Gastroesophageal sphincter (tissue), 4 donors: Measurements from ENCODE around the gene PLEKHD1. TPM values are rescaled to one million over a fixed set of nuclear protein-coding genes. Genes with fewer than 3 reads are reported as not detected.

Source experiments
- ATAC-seq: fragments of 150-250 bp; one replicate; pipeline ENCODE4 v1.9.1; 2016; ENCODE audit warnings: mild to moderate bottlenecking, moderate library complexity
- H3K27ac ChIP-seq, 4 donors: fragments of 200-600 bp; sonication (generic) in 3 of 4; 1 replicate in 3 of 4; 2 replicates in 1 of 4; pipeline ENCODE4 v1.5.1; 2016 to 2019
- H3K27me3 ChIP-seq: fragments of 200-600 bp; sonication (generic); one replicate; pipeline ENCODE4 v1.5.1; 2019
- H3K36me3 ChIP-seq, 2 donors: fragments of 200-600 bp; sonication (generic); one replicate each; pipeline ENCODE4 v1.5.1; 2019; ENCODE audit warnings: control low read depth in 1 of 2
- H3K4me1 ChIP-seq, 3 donors: fragments of 200-600 bp; sonication (generic); 1 replicate in 2 of 3; 2 replicates in 1 of 3; pipeline ENCODE4 v1.5.1; 2016 to 2019; ENCODE audit warnings: control low read depth in 2 of 3
- H3K4me3 ChIP-seq, 2 donors: fragments of 200-600 bp; sonication (generic); one replicate each; pipeline ENCODE4 v1.5.1; 2019; ENCODE audit warnings: mild to moderate bottlenecking in 1 of 2, moderate library complexity in 1 of 2
- H3K9me3 ChIP-seq, 3 donors: fragments of 200-600 bp; sonication (generic); one replicate each; pipeline ENCODE4 v1.5.1; 2017 to 2019; ENCODE audit warnings: control low read depth in 2 of 3
- EP300 ChIP-seq: sonication (generic); formaldehyde crosslinking; IDR thresholded peaks from one replicate; pipeline ENCODE4 v1.6.1; 2017; ENCODE audit warnings: antibody characterized with exemption, mild to moderate bottlenecking
- POLR2A ChIP-seq, 2 donors: fragments of 450-650 bp; IDR thresholded peaks; one replicate each; pipeline ENCODE4 v1.6.1; 2017; ENCODE audit warnings: antibody characterized with exemption in 2 of 2, mild to moderate bottlenecking in 2 of 2, moderate library complexity in 1 of 2
- POLR2AphosphoS5 ChIP-seq: sonication (generic); formaldehyde crosslinking; IDR thresholded peaks from one replicate; pipeline ENCODE4 v1.6.1; 2017; ENCODE audit warnings: antibody characterized with exemption
- WGBS, 2 donors: methylation state at CpG; one replicate each; pipeline ENCODE4 v1.1.5; 2018; ENCODE audit warnings: low coverage in 1 of 2; 5-methylcytosine and 5-hydroxymethylcytosine counted together
- total RNA-seq, 4 donors: library from RNA; depleted of rRNA; stranded (reverse); fragments of >200 nt; gene quantifications; one replicate each; pipeline ENCODE4 v1.1.0, GENCODE V29; 2016
- TF ChIP-seq, protein P1 (sequence below), 4 experiments: fragments of 200-600 bp in 2 of 4; fragments of 450-650 bp in 2 of 4; sonication (generic) in 1 of 4; IDR thresholded peaks; one replicate each; pipeline ENCODE4 v1.5.1; 2017 to 2019; ENCODE audit warnings: antibody characterized with exemption in 4 of 4, mild to moderate bottlenecking in 2 of 4, moderate library complexity in 2 of 4

Gene PLEKHD1
- total RNA-seq, 4 donors from 2014 or later, result 0.08 to 0.16 TPM; not detected in 2

- Histone ChIP-seq H3K36me3 (peaks cover 0 to 29% of the 10 kb centered on the region in 2 donors), H3K4me1 (peaks cover 0 to 2% (median 0%) of the 10 kb centered on the region in 3 donors), H3K4me3 (no peak overlapping the region), H3K9me3 (no peaks in the 10 kb centered on the region), H3K27me3 (no peaks in the 10 kb centered on the region), H3K27ac (no peak overlapping the region)
- ATAC-seq, result no peak
- TF ChIP-seq, protein P1, sequence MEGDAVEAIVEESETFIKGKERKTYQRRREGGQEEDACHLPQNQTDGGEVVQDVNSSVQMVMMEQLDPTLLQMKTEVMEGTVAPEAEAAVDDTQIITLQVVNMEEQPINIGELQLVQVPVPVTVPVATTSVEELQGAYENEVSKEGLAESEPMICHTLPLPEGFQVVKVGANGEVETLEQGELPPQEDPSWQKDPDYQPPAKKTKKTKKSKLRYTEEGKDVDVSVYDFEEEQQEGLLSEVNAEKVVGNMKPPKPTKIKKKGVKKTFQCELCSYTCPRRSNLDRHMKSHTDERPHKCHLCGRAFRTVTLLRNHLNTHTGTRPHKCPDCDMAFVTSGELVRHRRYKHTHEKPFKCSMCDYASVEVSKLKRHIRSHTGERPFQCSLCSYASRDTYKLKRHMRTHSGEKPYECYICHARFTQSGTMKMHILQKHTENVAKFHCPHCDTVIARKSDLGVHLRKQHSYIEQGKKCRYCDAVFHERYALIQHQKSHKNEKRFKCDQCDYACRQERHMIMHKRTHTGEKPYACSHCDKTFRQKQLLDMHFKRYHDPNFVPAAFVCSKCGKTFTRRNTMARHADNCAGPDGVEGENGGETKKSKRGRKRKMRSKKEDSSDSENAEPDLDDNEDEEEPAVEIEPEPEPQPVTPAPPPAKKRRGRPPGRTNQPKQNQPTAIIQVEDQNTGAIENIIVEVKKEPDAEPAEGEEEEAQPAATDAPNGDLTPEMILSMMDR (IDR thresholded peaks at IDR 0.05), result no peak
- TF ChIP-seq EP300 (no peak), POLR2A (IDR thresholded peaks at IDR 0.05) (no peak), POLR2AphosphoS5 (no peak)
- WGBS, 2 donors, result 72 to 89% methylated on average over 2 to 3 of the region's 6 CpGs
Measured at GRCh38 chr14:69464829-69465228, 19.7 kb upstream of the PLEKHD1 start.

- WGBS, 2 donors, result 52 to 58% methylated on average over 2 of the region's 2 CpGs
- Histone ChIP-seq H3K9me3 (no peaks in the 10 kb centered on the region), H3K36me3 (peaks cover 0 to 5% of the 10 kb centered on the region in 2 donors), H3K27me3 (no peaks in the 10 kb centered on the region), H3K4me3 (no peak overlapping the region), H3K27ac (no peak overlapping the region), H3K4me1 (no peaks in the 10 kb centered on the region)
- ATAC-seq, result no peak
- TF ChIP-seq POLR2A (IDR thresholded peaks at IDR 0.05) (no peak), POLR2AphosphoS5 (no peak), EP300 (no peak)
- TF ChIP-seq, protein P1 (IDR thresholded peaks at IDR 0.05), result no peak
Measured at GRCh38 chr14:69468949-69469348, 15.6 kb upstream of the PLEKHD1 start.

DNA sequence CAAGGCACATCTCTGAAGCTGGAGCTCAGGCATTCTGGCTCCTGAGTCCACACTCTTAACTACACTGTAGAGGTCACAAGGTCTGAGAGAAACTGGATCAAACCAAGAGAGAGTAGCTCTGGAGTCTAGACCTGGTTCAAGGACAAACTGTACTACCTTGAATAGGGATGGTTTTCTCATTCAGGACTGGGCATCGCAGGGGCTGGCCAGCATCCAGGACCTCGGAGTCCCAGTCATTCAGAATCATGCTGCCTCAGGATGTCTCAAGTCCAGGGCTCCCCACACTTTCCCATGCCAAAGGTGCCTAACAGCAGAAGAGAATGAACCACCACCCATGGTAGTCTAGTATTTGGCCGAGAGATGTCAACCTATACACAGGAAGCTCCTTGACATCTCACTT is 13.1 kb upstream of the PLEKHD1 start:
- Histone ChIP-seq H3K9me3 (no peaks in the 10 kb centered on the region), H3K36me3 (no peaks in the 10 kb centered on the region), H3K27ac (no peak overlapping the region), H3K27me3 (peaks cover 7% of the 10 kb centered on the region), H3K4me1 (no peaks in the 10 kb centered on the region), H3K4me3 (no peak overlapping the region)
- no peak for ATAC-seq
- 81 to 90% methylated on average over 3 of the region's 3 CpGs for WGBS, 2 donors
- TF ChIP-seq EP300 (no peak), POLR2AphosphoS5 (no peak), POLR2A (IDR thresholded peaks at IDR 0.05) (no peak)
- TF ChIP-seq, protein P1 (IDR thresholded peaks at IDR 0.05), result no peak

DNA sequence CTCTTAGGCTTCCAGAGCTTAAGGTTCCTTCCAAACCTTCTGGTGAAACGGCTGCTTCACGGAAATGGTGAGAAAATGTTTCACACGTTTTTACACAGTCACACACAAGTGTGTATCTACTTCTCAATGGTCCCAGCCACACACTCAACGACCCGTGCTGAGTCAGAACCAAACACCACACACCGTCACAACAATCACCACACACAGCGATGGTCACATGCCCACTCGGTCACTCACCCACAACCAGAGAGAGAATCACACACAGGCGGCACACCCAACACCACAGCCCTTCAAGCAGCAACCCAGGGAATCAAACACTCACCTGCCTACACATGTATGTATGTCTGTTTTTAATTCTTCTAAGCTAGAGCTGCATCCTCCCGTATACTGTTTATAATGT is 12.6 kb upstream of the PLEKHD1 start:
- Histone ChIP-seq H3K9me3 (no peaks in the 10 kb centered on the region), H3K27me3 (peaks cover 7% of the 10 kb centered on the region), H3K4me1 (no peaks in the 10 kb centered on the region), H3K4me3 (no peak overlapping the region), H3K36me3 (no peaks in the 10 kb centered on the region), H3K27ac (no peak overlapping the region)
- ATAC-seq, result no peak
- WGBS, 2 donors, result 92 to 97% methylated on average over 4 to 10 of the region's 10 CpGs
- TF ChIP-seq POLR2AphosphoS5, result no peak

- Histone ChIP-seq H3K4me3 (no peak overlapping the region), H3K27ac (no peak overlapping the region), H3K36me3 (no peaks in the 10 kb centered on the region), H3K27me3 (peaks cover 7% of the 10 kb centered on the region), H3K4me1 (no peaks in the 10 kb centered on the region), H3K9me3 (no peaks in the 10 kb centered on the region)
- WGBS, 2 donors, result 86% methylated on average over 1 of the region's 3 CpGs; no CpG with 5 or more reads in 1 of the 2 donors
- TF ChIP-seq POLR2AphosphoS5 (no peak), EP300 (no peak), POLR2A (IDR thresholded peaks at IDR 0.05) (no peak)
- TF ChIP-seq, protein P1 (IDR thresholded peaks at IDR 0.05), result no peak
- ATAC-seq, result no peak
Measured at GRCh38 chr14:69473260-69473659, 11.3 kb upstream of the PLEKHD1 start.
